RWPE2 (cell line): ENCODE results near the gene RNU6-1.

Experiments
- ATAC-seq: fragments of 200-7000 bp; cut with Tn5 transposase; 3 replicates; pipeline ENCODE4 v1.9.1; 2021; ENCODE audit warnings: low read depth
- DNase-seq: peaks from one replicate; pipeline ENCODE4 v3.0.0-alpha.2; 2020; ENCODE audit warnings: low spot score
- H3K27ac ChIP-seq: fragments of 450-650 bp; 2 replicates; pipeline ENCODE4 v1.5.1; 2017; ENCODE audit warnings: mild to moderate bottlenecking; ENCODE audit not compliant: poor library complexity, severe bottlenecking
- H3K27me3 ChIP-seq: fragments of 250-450 bp; sonication (Bioruptor Pico); 2 replicates; pipeline ENCODE4 v1.5.1; 2021; ENCODE audit warnings: mild to moderate bottlenecking, moderate library complexity; ENCODE audit not compliant: insufficient read depth, poor library complexity, severe bottlenecking
- H3K36me3 ChIP-seq: fragments of 250-450 bp; sonication (Bioruptor Pico); 2 replicates; pipeline ENCODE4 v1.5.1; 2020; ENCODE audit warnings: low read depth, mild to moderate bottlenecking, moderate library complexity
- H3K4me1 ChIP-seq: fragments of 250-450 bp; sonication (Bioruptor Pico); 2 replicates; pipeline ENCODE4 v1.5.1; 2021; ENCODE audit warnings: mild to moderate bottlenecking, moderate library complexity; ENCODE audit not compliant: insufficient read depth, poor library complexity, severe bottlenecking
- H3K4me3 ChIP-seq: fragments of 250-450 bp; sonication (Bioruptor Pico); 2 replicates; pipeline ENCODE4 v1.5.1; 2021; ENCODE audit warnings: mild to moderate bottlenecking, moderate library complexity; ENCODE audit not compliant: severe bottlenecking
- H3K9me3 ChIP-seq: fragments of 250-450 bp; sonication (Bioruptor Pico); 2 replicates; pipeline ENCODE4 v1.5.1; 2021; ENCODE audit warnings: mild to moderate bottlenecking, moderate library complexity; ENCODE audit not compliant: severe bottlenecking
- TF ChIP-seq, protein P1 (sequence below): fragments of 450-650 bp; IDR thresholded peaks from one replicate; pipeline ENCODE4 v1.5.1; 2017; ENCODE audit warnings: mild to moderate bottlenecking, moderate library complexity; ENCODE audit not compliant: poor library complexity, severe bottlenecking

The RNU6-1 gene

GRCh38 chr15:67835297-67836133 is 4.3 kb downstream of the RNU6-1 start:
- Histone ChIP-seq H3K36me3 (no peaks in the 10 kb centered on the region), H3K4me1 (peaks cover 4% of the 10 kb centered on the region), H3K9me3 (no peaks in the 10 kb centered on the region), H3K27me3 (peaks cover 55% of the 10 kb centered on the region), H3K27ac (no peak overlapping the region), H3K4me3 (peak overlapping the region; percentile 19)
- TF ChIP-seq, protein P1, sequence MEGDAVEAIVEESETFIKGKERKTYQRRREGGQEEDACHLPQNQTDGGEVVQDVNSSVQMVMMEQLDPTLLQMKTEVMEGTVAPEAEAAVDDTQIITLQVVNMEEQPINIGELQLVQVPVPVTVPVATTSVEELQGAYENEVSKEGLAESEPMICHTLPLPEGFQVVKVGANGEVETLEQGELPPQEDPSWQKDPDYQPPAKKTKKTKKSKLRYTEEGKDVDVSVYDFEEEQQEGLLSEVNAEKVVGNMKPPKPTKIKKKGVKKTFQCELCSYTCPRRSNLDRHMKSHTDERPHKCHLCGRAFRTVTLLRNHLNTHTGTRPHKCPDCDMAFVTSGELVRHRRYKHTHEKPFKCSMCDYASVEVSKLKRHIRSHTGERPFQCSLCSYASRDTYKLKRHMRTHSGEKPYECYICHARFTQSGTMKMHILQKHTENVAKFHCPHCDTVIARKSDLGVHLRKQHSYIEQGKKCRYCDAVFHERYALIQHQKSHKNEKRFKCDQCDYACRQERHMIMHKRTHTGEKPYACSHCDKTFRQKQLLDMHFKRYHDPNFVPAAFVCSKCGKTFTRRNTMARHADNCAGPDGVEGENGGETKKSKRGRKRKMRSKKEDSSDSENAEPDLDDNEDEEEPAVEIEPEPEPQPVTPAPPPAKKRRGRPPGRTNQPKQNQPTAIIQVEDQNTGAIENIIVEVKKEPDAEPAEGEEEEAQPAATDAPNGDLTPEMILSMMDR: no peak
- ATAC-seq: no peak
- peak; percentile 71 for DNase-seq

- H3K4me1 ChIP-seq: peaks cover 4% of the 10 kb centered on the region
- H3K9me3 ChIP-seq: no peaks in the 10 kb centered on the region
- H3K4me3 ChIP-seq: peak overlapping the region; percentile 19
- peak; percentile 66 for DNase-seq
- ATAC-seq: no peak
- TF ChIP-seq, protein P1: no peak
- peaks cover 63% of the 10 kb centered on the region for H3K27me3 ChIP-seq
- no peaks in the 10 kb centered on the region for H3K36me3 ChIP-seq
- H3K27ac ChIP-seq: no peak overlapping the region
Observed at GRCh38 chr15:67834581-67835296, 5.1 kb downstream of the RNU6-1 start.

GRCh38 chr15:67833710-67834511 is 5.9 kb downstream of the RNU6-1 start:
- DNase-seq: peak; percentile 72
- Histone ChIP-seq H3K27ac (no peak overlapping the region), H3K4me1 (peaks cover under 1% of the 10 kb centered on the region), H3K27me3 (peaks cover 71% of the 10 kb centered on the region), H3K9me3 (no peaks in the 10 kb centered on the region), H3K4me3 (peak overlapping the region; percentile 19), H3K36me3 (no peaks in the 10 kb centered on the region)
- TF ChIP-seq, protein P1: peak; percentile 83
- ATAC-seq: peak; percentile 20; the same call in 1 of the 3 replicates

- Histone ChIP-seq H3K27ac (no peak overlapping the region), H3K27me3 (peaks cover 79% of the 10 kb centered on the region), H3K4me1 (no peaks in the 10 kb centered on the region), H3K4me3 (no peak overlapping the region), H3K9me3 (no peaks in the 10 kb centered on the region), H3K36me3 (no peaks in the 10 kb centered on the region)
- TF ChIP-seq, protein P1: no peak
- ATAC-seq (no peak), DNase-seq (peak; percentile 65)
Observed at GRCh38 chr15:67832897-67833709, 6.7 kb downstream of the RNU6-1 start.
